ENCODE measurements around the gene MRPL40.

The MRPL40 gene

GRCh38 chr22:19466848-19467752, 34.8 kb downstream of the MRPL40 start:
- H3K4me3 ChIP-seq (ENCODE audit: low read depth, low read length), result no peak overlapping the region
- ChIA-PET POLR2A (no interaction called here), CTCF (interaction anchor here (1.4 kb wide), 1 partner anchor 163 kb away, joined by 6 read pairs; no protein-coding TSS in a partner anchor)
- no peak for DNase-seq (ENCODE audit: low read depth, low spot score)
- no peak for TF ChIP-seq CTCF (IDR thresholded peaks at IDR 0.05; ENCODE audit: insufficient read depth, low read length, missing control alignments)

GRCh38 chr22:19467912-19468311, 35.6 kb downstream of the MRPL40 start:
- ChIA-PET CTCF (interaction anchor here (0.9 to 1.0 kb wide), 2 partner anchors 9 kb away, joined by 3 read pairs; no protein-coding TSS in a partner anchor), POLR2A (no interaction called here)
- TF ChIP-seq CTCF (IDR thresholded peaks at IDR 0.05; ENCODE audit: insufficient read depth, low read length, missing control alignments), result no peak
- DNase-seq (ENCODE audit: low read depth, low spot score), result no peak
- H3K4me3 ChIP-seq (ENCODE audit: low read depth, low read length), result no peak overlapping the region

- POLR2A ChIA-PET, result no interaction called here
- CTCF ChIA-PET, result interaction anchor here (1.2 kb wide), 1 partner anchor 160 kb away, joined by 3 read pairs; no protein-coding TSS in a partner anchor
- TF ChIP-seq CTCF (IDR thresholded peaks at IDR 0.05; ENCODE audit: insufficient read depth, low read length, missing control alignments), result no peak
Measured at GRCh38 chr22:19469421-19469820, 37.1 kb downstream of the MRPL40 start.

DNA sequence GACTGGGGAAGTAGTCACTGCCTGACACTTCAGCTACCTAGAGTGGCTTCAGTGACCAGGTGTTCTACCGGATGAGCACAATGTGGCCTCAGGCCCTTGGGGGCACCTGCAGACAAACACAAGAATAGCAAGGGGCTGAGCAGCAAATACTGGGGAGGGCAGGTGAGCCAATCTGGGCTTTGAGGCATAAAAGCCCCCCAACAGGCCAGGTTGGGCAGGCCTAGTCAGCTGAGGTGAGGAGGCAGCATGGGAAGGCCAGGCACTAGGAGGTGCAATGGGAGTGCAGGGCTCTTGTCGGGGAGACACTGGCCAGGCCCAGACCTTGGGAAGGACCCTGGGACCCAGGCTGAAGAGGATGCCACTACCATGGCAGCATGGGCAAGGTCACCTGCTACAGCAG, 37.7 kb downstream of the MRPL40 start:
- ChIA-PET POLR2A (no interaction called here), CTCF (no interaction called here)
- no peak overlapping the region for H3K4me3 ChIP-seq (ENCODE audit: low read depth, low read length)
- no peak for DNase-seq (ENCODE audit: low read depth, low spot score)
- no peak for TF ChIP-seq CTCF (IDR thresholded peaks at IDR 0.05; ENCODE audit: insufficient read depth, low read length, missing control alignments)

More at GRCh38 chr22:19469421-19469820, 37.1 kb downstream of the MRPL40 start:
- no peak overlapping the region for H3K4me3 ChIP-seq (ENCODE audit: low read depth, low read length)
- no peak for DNase-seq (ENCODE audit: low read depth, low spot score)

DNA sequence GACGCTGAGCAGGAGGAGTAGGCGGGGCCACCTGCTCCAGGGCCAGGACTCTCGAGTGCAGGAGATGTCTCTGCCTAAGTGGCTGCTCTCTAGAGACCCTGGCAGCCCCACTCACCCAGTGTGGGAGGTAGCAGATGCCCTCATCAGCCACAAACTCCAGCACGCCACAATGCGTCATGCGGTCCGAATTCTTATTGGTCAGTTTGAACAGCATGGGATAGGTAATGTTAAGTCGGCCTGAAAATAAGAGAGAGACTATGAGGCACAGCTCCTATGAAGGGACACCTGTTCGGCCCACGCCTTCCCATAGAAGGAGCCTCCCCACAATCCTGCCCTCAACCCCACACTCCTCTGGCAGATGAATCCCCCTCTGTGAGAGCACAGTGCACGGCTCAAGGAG, 39.2 kb downstream of the MRPL40 start:
- ChIA-PET CTCF (interaction anchor here (0.8 kb wide), 1 partner anchor 173 kb away, joined by 6 read pairs; no protein-coding TSS in a partner anchor), POLR2A (no interaction called here)
- no peak overlapping the region for H3K4me3 ChIP-seq (ENCODE audit: low read depth, low read length)
- no peak for DNase-seq (ENCODE audit: low read depth, low spot score)
- TF ChIP-seq CTCF (IDR thresholded peaks at IDR 0.05; ENCODE audit: insufficient read depth, low read length, missing control alignments), result no peak

- POLR2A ChIA-PET, result interaction anchor here (1.5 kb wide), 1 partner anchor 9 kb away, joined by 3 read pairs; no protein-coding TSS in a partner anchor
- CTCF ChIA-PET, result interaction anchor here (0.8 to 2.8 kb wide), 2 partner anchors 8 to 173 kb away, joined by 6 to 17 read pairs; no protein-coding TSS in a partner anchor
- no peak for TF ChIP-seq CTCF (IDR thresholded peaks at IDR 0.05; ENCODE audit: insufficient read depth, low read length, missing control alignments)
- H3K4me3 ChIP-seq (ENCODE audit: low read depth, low read length), result no peak overlapping the region
- no peak for DNase-seq (ENCODE audit: low read depth, low spot score)
Measured at GRCh38 chr22:19472233-19472632, 39.9 kb downstream of the MRPL40 start.
